Activated effector memory CD4-positive, alpha-beta T cell treated with Interleukin-2 at 50 U/mL for 16 hours (primary cell): ENCODE results near the gene ASTN1.

ENCODE experiments used
- DNase-seq: peaks from one replicate; pipeline ENCODE4 v3.0.0-alpha.2; 2020

Gene ASTN1

GRCh38 chr1:176869577-176869976 is 294.9 kb downstream of the ASTN1 start:
- DNase-seq: no peak

- no peak for DNase-seq
Observed at GRCh38 chr1:176866011-176866714, 298.3 kb downstream of the ASTN1 start.

GRCh38 chr1:176864211-176864610 is 300.3 kb downstream of the ASTN1 start:
- DNase-seq: no peak

- no peak for DNase-seq
Observed at GRCh38 chr1:176863613-176864012, 300.9 kb downstream of the ASTN1 start.

- no peak for DNase-seq
Observed at GRCh38 chr1:176858433-176858916, 306.0 kb downstream of the ASTN1 start.

- no peak for DNase-seq
Observed at GRCh38 chr1:176857632-176858031, 306.9 kb downstream of the ASTN1 start.

GRCh38 chr1:176854758-176855745 is 309.5 kb downstream of the ASTN1 start:
- no peak for DNase-seq

- DNase-seq: no peak
Observed at GRCh38 chr1:176854121-176854520, 310.4 kb downstream of the ASTN1 start.

- no peak for DNase-seq
Observed at GRCh38 chr1:176853503-176853902, 311.0 kb downstream of the ASTN1 start.

GRCh38 chr1:176852124-176852523 is 312.4 kb downstream of the ASTN1 start:
- no peak for DNase-seq

GRCh38 chr1:176850871-176851270 is 313.6 kb downstream of the ASTN1 start:
- DNase-seq: no peak

- DNase-seq: no peak
Observed at GRCh38 chr1:176849281-176849680, 315.2 kb downstream of the ASTN1 start.

GRCh38 chr1:176847052-176847451 is 317.5 kb downstream of the ASTN1 start:
- DNase-seq: no peak

- DNase-seq: no peak
Observed at GRCh38 chr1:176843352-176844297, 320.9 kb downstream of the ASTN1 start.

GRCh38 chr1:176841238-176841637 is 323.3 kb downstream of the ASTN1 start:
- no peak for DNase-seq

GRCh38 chr1:176839216-176839615 is 325.3 kb downstream of the ASTN1 start:
- DNase-seq: no peak

GRCh38 chr1:176838276-176838995 is 326.1 kb downstream of the ASTN1 start:
- no peak for DNase-seq

- no peak for DNase-seq
Observed at GRCh38 chr1:176837708-176838107, 326.8 kb downstream of the ASTN1 start.

- DNase-seq: no peak
Observed at GRCh38 chr1:176831150-176831549, 333.4 kb downstream of the ASTN1 start.

GRCh38 chr1:176829261-176829660 is 335.3 kb downstream of the ASTN1 start:
- no peak for DNase-seq

GRCh38 chr1:176826265-176826664 is 338.2 kb downstream of the ASTN1 start:
- no peak for DNase-seq
